ENCODE results near the gene TENT4A. TPM values are rescaled to one million over a fixed set of nuclear protein-coding genes. Genes with fewer than 3 reads are reported as not detected.
A peak's percentile ranks its signal among the peaks of the same experiment; 100 is the strongest.

TENT4A gene
- total and polyA plus RNA-seq, 10 of the 15 experiments (the other 5 are each of a cell fraction or from before 2014, with no cell fraction given), result 1.4 to 30.6 (median 12.5) TPM

GRCh38 chr5:6712577-6713273, 507 bp upstream of the TENT4A start (continued):
- TF ChIP-seq ZBTB4 (CRISPR knock-in tag; IDR thresholded peaks at IDR 0.05) (no peak), ZNF217 (IDR thresholded peaks at IDR 0.05) (0 out of 2 replicates have a peak, but pooled peaks have one; percentile 22), BMI1 (IDR thresholded peaks at IDR 0.05; ENCODE audit: borderline replicate concordance) (no peak), RELA (IDR thresholded peaks at IDR 0.05; ENCODE audit: borderline replicate concordance, partially characterized antibody) (peak; percentile 78), KAT2A (conservative IDR thresholded peaks at IDR 0.05; ENCODE audit: control insufficient read depth, low read depth, low read length) (no peak), JUND (IDR thresholded peaks at IDR 0.05; ENCODE audit: low read depth, low read length) (0 out of 2 replicates have a peak, but pooled peaks have one; percentile 5), MTA3 (IDR thresholded peaks at IDR 0.05; ENCODE audit: borderline replicate concordance, low read length) (no peak), ZBED1 (IDR thresholded peaks at IDR 0.05; ENCODE audit: borderline replicate concordance) (no peak), BRCA1 (IDR thresholded peaks at IDR 0.05; ENCODE audit: low read depth, low read length) (no peak), NFXL1 (IDR thresholded peaks at IDR 0.05; ENCODE audit: borderline replicate concordance) (no peak), CHD1 (IDR thresholded peaks at IDR 0.05; ENCODE audit: low read depth, low read length) (no peak), NFYA (IDR thresholded peaks at IDR 0.05; ENCODE audit: borderline replicate concordance, low read depth, low read length) (no peak), TCF3 (IDR thresholded peaks at IDR 0.05; ENCODE audit: borderline replicate concordance, insufficient read depth, low read depth, low read length) (peak; percentile 46; the same call in 1 of the 2 replicates), IKZF2 (IDR thresholded peaks at IDR 0.05) (no peak; a peak in 1 of 4 replicates), SMC3 (IDR thresholded peaks at IDR 0.05; ENCODE audit: borderline replicate concordance, low read length) (no peak), DPF2 (IDR thresholded peaks at IDR 0.05) (peak; percentile 83; the same call in 1 of the 2 replicates), SPI1 (IDR thresholded peaks at IDR 0.05; ENCODE audit: borderline replicate concordance, insufficient read depth, low read depth, low read length) (no peak)
- TF ChIP-seq, protein P1, sequence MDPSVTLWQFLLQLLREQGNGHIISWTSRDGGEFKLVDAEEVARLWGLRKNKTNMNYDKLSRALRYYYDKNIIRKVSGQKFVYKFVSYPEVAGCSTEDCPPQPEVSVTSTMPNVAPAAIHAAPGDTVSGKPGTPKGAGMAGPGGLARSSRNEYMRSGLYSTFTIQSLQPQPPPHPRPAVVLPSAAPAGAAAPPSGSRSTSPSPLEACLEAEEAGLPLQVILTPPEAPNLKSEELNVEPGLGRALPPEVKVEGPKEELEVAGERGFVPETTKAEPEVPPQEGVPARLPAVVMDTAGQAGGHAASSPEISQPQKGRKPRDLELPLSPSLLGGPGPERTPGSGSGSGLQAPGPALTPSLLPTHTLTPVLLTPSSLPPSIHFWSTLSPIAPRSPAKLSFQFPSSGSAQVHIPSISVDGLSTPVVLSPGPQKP (IDR thresholded peaks at IDR 0.05; ENCODE audit: low read depth, low read length), result no peak
- TF ChIP-seq, protein P2, sequence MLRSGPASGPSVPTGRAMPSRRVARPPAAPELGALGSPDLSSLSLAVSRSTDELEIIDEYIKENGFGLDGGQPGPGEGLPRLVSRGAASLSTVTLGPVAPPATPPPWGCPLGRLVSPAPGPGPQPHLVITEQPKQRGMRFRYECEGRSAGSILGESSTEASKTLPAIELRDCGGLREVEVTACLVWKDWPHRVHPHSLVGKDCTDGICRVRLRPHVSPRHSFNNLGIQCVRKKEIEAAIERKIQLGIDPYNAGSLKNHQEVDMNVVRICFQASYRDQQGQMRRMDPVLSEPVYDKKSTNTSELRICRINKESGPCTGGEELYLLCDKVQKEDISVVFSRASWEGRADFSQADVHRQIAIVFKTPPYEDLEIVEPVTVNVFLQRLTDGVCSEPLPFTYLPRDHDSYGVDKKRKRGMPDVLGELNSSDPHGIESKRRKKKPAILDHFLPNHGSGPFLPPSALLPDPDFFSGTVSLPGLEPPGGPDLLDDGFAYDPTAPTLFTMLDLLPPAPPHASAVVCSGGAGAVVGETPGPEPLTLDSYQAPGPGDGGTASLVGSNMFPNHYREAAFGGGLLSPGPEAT (IDR thresholded peaks at IDR 0.05; ENCODE audit: low read depth), result no peak
- TF ChIP-seq, protein P3, sequence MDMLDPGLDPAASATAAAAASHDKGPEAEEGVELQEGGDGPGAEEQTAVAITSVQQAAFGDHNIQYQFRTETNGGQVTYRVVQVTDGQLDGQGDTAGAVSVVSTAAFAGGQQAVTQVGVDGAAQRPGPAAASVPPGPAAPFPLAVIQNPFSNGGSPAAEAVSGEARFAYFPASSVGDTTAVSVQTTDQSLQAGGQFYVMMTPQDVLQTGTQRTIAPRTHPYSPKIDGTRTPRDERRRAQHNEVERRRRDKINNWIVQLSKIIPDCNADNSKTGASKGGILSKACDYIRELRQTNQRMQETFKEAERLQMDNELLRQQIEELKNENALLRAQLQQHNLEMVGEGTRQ (IDR thresholded peaks at IDR 0.05; ENCODE audit: borderline replicate concordance, low read depth, low read length), result peak; percentile 28
